Measurements from ENCODE around the gene ABCA3. TPM values are rescaled to one million over a fixed set of nuclear protein-coding genes. Genes with fewer than 3 reads are reported as not detected.

Gene ABCA3
- total RNA-seq, 2 experiments from 2014 or later = 2.9 to 3.6 TPM

- ChIA-PET CTCF (no interaction called here), POLR2A (no interaction called here)
- Mint-ChIP-seq H3K4me1 (ENCODE audit: low read depth) (no peaks in the 10 kb centered on the region), H3K27me3 (no peaks in the 10 kb centered on the region), H3K9me3 (no peaks in the 10 kb centered on the region), H3K27ac (no peak overlapping the region), H3K36me3 (ENCODE audit: low read depth) (no peaks in the 10 kb centered on the region), H3K4me3 (no peak overlapping the region)
- TF ChIP-seq, protein P1, sequence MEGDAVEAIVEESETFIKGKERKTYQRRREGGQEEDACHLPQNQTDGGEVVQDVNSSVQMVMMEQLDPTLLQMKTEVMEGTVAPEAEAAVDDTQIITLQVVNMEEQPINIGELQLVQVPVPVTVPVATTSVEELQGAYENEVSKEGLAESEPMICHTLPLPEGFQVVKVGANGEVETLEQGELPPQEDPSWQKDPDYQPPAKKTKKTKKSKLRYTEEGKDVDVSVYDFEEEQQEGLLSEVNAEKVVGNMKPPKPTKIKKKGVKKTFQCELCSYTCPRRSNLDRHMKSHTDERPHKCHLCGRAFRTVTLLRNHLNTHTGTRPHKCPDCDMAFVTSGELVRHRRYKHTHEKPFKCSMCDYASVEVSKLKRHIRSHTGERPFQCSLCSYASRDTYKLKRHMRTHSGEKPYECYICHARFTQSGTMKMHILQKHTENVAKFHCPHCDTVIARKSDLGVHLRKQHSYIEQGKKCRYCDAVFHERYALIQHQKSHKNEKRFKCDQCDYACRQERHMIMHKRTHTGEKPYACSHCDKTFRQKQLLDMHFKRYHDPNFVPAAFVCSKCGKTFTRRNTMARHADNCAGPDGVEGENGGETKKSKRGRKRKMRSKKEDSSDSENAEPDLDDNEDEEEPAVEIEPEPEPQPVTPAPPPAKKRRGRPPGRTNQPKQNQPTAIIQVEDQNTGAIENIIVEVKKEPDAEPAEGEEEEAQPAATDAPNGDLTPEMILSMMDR (IDR thresholded peaks at IDR 0.05) = no peak
- no peak for ATAC-seq
- intact Hi-C loops (cut with micrococcal nuclease) = no loop called here
- DNase-seq = no peak
Observed at GRCh38 chr16:2319606-2320005, 20.9 kb downstream of the ABCA3 start.

- H3K4me1 Mint-ChIP-seq (ENCODE audit: low read depth) = no peaks in the 10 kb centered on the region
- TF ChIP-seq, protein P1 (IDR thresholded peaks at IDR 0.05) = no peak
- CTCF ChIA-PET = no interaction called here
- intact Hi-C loops (cut with micrococcal nuclease) = no loop called here
- ATAC-seq = no peak
- no peak overlapping the region for H3K4me3 Mint-ChIP-seq
- POLR2A ChIA-PET = no interaction called here
- no peak for DNase-seq
- H3K9me3 Mint-ChIP-seq = no peaks in the 10 kb centered on the region
- H3K27me3 Mint-ChIP-seq = no peaks in the 10 kb centered on the region
- no peak overlapping the region for H3K27ac Mint-ChIP-seq
- no peaks in the 10 kb centered on the region for H3K36me3 Mint-ChIP-seq (ENCODE audit: low read depth)
Observed at GRCh38 chr16:2317231-2318020, 23.1 kb downstream of the ABCA3 start.

DNA sequence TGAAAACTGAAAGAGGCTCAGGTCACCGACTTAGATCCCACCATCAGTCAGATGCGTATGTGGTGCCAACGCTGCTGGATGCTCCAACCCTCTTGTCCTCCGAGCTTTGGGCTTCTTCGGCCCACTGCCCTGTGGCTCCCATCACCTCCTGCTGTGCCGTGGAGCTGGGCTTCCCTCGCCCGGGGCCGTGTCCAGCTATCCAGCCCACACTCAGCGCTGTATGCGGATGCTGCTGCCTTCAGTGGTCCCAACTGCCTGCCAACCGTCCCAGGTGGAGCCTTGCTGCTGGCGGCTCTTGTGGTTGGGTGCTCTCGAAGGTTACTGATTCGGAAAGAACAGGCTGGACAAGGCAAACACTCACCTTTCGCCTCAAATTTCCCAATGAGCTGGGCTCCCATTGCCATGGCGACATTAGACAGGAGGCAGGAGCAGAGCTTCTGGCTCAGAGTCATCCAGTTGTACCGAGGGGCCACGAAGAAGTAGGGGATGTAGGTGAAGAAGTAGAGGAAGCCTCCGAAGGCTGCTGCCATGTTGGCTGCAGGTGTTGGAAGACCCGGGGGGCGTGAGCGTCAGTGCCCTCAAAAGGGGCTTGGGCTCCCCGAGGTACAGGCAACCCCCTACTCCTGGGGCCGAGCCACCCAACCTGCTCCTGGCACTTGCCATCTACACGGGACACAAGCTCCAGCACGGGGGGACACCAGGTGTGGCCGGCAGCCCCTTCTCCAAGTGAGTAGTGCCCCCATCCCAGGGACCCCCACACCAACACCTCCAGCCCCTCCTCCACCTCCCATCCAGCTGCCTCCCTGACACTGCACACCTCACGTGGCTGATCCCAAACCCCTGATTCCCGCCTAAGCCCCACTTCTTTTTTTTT, 32.2 kb downstream of the ABCA3 start:
- ATAC-seq (no peak), DNase-seq (no peak)
- no peaks in the 10 kb centered on the region for H3K4me1 Mint-ChIP-seq (ENCODE audit: low read depth)
- ChIA-PET CTCF (interaction anchor here (1.1 to 1.2 kb wide), 2 partner anchors 106 to 193 kb away, joined by 3 read pairs; no protein-coding TSS in a partner anchor), POLR2A (interaction anchor here (1.0 kb wide), 1 partner anchor 32 kb away, joined by 3 read pairs; no protein-coding TSS in a partner anchor)
- H3K4me3 Mint-ChIP-seq = no peak overlapping the region
- H3K9me3 Mint-ChIP-seq = no peaks in the 10 kb centered on the region
- no peak overlapping the region for H3K27ac Mint-ChIP-seq
- H3K36me3 Mint-ChIP-seq (ENCODE audit: low read depth) = no peaks in the 10 kb centered on the region
- TF ChIP-seq, protein P1 (IDR thresholded peaks at IDR 0.05) = no peak
- no peaks in the 10 kb centered on the region for H3K27me3 Mint-ChIP-seq
- intact Hi-C loops (cut with micrococcal nuclease) = no loop called here

DNA sequence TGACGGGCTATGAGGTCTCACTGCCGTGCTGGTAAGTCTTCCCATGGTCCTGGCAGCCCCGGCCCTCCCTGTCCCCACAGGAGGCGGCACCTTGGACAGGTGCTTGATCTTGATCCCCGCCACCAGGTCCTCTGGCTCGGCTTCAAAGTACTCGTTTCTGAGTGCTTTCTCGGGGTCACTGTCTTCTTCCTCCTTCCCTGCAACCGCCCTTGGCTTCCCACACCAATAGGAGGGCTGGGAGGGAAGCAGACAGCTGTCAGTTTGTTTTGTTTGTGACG, 40.7 kb downstream of the ABCA3 start:
- no peaks in the 10 kb centered on the region for H3K36me3 Mint-ChIP-seq (ENCODE audit: low read depth)
- no peak for DNase-seq
- no peaks in the 10 kb centered on the region for H3K27me3 Mint-ChIP-seq
- no peaks in the 10 kb centered on the region for H3K9me3 Mint-ChIP-seq
- no peak overlapping the region for H3K27ac Mint-ChIP-seq
- POLR2A ChIA-PET = no interaction called here
- intact Hi-C loops (cut with micrococcal nuclease) = no loop called here
- ATAC-seq = no peak
- no peak overlapping the region for H3K4me3 Mint-ChIP-seq
- CTCF ChIA-PET = no interaction called here
- H3K4me1 Mint-ChIP-seq (ENCODE audit: low read depth) = peaks cover 5% of the 10 kb centered on the region
- TF ChIP-seq, protein P1 (IDR thresholded peaks at IDR 0.05) = no peak
